B cell (primary cell): ENCODE results near the gene MLLT3.

Experiments used
- EZH2 ChIP-seq: IDR thresholded peaks from 2 replicates; pipeline ENCODE4 v1.6.1; 2012; ENCODE audit warnings: borderline replicate concordance, low read depth, mild to moderate bottlenecking, moderate library complexity, low read length; ENCODE audit not compliant: insufficient read depth, poor library complexity, severe bottlenecking
- TF ChIP-seq, protein P1 (sequence below): fragments of 200-600 bp; IDR thresholded peaks from one replicate; pipeline ENCODE4 v1.8.0; 2022; ENCODE audit warnings: antibody characterized with exemption, mild to moderate bottlenecking

DNA sequence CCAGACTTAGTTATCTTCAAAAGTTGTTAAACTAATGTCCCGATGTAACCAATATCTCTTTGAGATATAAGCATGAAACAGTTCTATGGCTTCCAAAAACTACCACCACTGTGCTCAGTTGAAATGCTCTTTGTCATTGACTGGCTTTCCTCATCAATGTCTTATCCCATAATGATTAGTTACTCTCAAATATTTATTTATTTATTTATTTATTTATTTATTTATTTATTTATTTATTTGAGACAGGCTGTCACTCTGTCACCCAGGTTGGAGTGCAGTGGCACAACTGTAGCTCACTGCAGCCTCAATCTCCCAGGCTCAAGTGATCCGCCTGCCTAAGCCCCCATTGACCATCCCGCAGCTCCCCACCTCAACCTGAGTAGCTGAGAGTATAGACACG lies 28.0 kb upstream of the MLLT3 start:
- TF ChIP-seq, protein P1, sequence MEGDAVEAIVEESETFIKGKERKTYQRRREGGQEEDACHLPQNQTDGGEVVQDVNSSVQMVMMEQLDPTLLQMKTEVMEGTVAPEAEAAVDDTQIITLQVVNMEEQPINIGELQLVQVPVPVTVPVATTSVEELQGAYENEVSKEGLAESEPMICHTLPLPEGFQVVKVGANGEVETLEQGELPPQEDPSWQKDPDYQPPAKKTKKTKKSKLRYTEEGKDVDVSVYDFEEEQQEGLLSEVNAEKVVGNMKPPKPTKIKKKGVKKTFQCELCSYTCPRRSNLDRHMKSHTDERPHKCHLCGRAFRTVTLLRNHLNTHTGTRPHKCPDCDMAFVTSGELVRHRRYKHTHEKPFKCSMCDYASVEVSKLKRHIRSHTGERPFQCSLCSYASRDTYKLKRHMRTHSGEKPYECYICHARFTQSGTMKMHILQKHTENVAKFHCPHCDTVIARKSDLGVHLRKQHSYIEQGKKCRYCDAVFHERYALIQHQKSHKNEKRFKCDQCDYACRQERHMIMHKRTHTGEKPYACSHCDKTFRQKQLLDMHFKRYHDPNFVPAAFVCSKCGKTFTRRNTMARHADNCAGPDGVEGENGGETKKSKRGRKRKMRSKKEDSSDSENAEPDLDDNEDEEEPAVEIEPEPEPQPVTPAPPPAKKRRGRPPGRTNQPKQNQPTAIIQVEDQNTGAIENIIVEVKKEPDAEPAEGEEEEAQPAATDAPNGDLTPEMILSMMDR: no peak
- TF ChIP-seq EZH2: no peak
